Suppressor macrophage treated with lipopolysaccharide for 1 hour (primary cell): ENCODE data around the gene BLTP3A.
A peak's percentile ranks its signal among the peaks of the same experiment; 100 is the strongest.

Source experiments
- DNase-seq, 3 donors: peaks; one replicate each; pipeline ENCODE4 v3.0.0-alpha.2; 2020 to 2022

BLTP3A gene

GRCh38 chr6:34832942-34833341 is 41.1 kb downstream of the BLTP3A start:
- no peak for DNase-seq

- DNase-seq, result peak; percentile 49 to 70 (median 61)
Observed at GRCh38 chr6:34834789-34835518, 43.1 kb downstream of the BLTP3A start.

GRCh38 chr6:34836008-34836407 is 44.1 kb downstream of the BLTP3A start:
- DNase-seq, result peak; percentile 28 to 39 (median 35)

GRCh38 chr6:34836451-34836850 is 44.6 kb downstream of the BLTP3A start:
- no peak for DNase-seq

GRCh38 chr6:34837528-34837927 is 45.6 kb downstream of the BLTP3A start:
- DNase-seq, result no peak

- no peak for DNase-seq
Observed at GRCh38 chr6:34839666-34840352, 47.9 kb downstream of the BLTP3A start.
